Peyer's patch (tissue), 4 donors: ENCODE measurements around the gene ACOX2.

Source experiments
- POLR2A ChIP-seq, 2 donors: fragments of 450-650 bp; IDR thresholded peaks; one replicate each; pipeline ENCODE4 v1.5.1; 2017; ENCODE audit warnings: antibody characterized with exemption in 2 of 2, mild to moderate bottlenecking in 2 of 2, moderate library complexity in 2 of 2
- TF ChIP-seq, protein P1 (sequence below), 6 experiments: fragments of 450-650 bp in 4 of 6; fragments of 200-600 bp in 2 of 6; sonication (generic) in 1 of 6; IDR thresholded peaks; one replicate each; pipeline ENCODE4 v1.5.1; 2017 to 2019; ENCODE audit warnings: antibody characterized with exemption in 6 of 6, mild to moderate bottlenecking in 3 of 6, moderate library complexity in 1 of 6

DNA sequence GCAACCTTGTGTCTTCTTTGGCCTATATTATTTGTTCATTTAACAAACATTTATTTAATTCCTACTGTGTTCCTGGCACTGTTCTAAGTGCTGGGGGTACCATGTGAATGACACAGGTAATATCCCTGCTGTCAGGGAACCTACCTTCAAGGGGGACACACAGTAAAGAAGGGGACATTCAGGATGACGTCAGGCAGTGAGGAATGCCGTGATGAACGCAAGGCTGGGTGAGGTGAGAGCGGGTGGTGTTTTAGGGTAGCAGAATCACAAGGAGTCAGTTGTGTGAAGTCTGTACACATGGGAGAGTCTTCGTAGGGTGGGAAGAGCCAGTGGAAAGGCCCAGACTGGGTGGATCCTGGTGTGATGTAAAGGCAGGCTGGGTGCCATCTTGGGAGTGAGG is 41.9 kb upstream of the ACOX2 start:
- TF ChIP-seq, protein P1, sequence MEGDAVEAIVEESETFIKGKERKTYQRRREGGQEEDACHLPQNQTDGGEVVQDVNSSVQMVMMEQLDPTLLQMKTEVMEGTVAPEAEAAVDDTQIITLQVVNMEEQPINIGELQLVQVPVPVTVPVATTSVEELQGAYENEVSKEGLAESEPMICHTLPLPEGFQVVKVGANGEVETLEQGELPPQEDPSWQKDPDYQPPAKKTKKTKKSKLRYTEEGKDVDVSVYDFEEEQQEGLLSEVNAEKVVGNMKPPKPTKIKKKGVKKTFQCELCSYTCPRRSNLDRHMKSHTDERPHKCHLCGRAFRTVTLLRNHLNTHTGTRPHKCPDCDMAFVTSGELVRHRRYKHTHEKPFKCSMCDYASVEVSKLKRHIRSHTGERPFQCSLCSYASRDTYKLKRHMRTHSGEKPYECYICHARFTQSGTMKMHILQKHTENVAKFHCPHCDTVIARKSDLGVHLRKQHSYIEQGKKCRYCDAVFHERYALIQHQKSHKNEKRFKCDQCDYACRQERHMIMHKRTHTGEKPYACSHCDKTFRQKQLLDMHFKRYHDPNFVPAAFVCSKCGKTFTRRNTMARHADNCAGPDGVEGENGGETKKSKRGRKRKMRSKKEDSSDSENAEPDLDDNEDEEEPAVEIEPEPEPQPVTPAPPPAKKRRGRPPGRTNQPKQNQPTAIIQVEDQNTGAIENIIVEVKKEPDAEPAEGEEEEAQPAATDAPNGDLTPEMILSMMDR (IDR thresholded peaks at IDR 0.05), result no peak
- no peak for TF ChIP-seq POLR2A (IDR thresholded peaks at IDR 0.05)
